Measurements from ENCODE around the gene DPH5. TPM values are rescaled to one million over a fixed set of nuclear protein-coding genes. Genes with fewer than 3 reads are reported as not detected.
"Not testable (repeated sequence)": the region's sequence is repeated elsewhere in the genome, so short reads cannot be mapped to it uniquely, and the experiment has no call there.

The DPH5 gene
- total RNA-seq, 1 experiment from 2014 or later = 27.4 TPM

GRCh38 chr1:100988121-100988520, 37.5 kb downstream of the DPH5 start:
- DNase-seq (ENCODE audit: low read depth) = no peak

GRCh38 chr1:100982793-100983192, 42.8 kb downstream of the DPH5 start:
- DNase-seq (ENCODE audit: low read depth) = no peak

GRCh38 chr1:100979631-100980030, 46.0 kb downstream of the DPH5 start:
- no peak for DNase-seq (ENCODE audit: low read depth)

- DNase-seq (ENCODE audit: low read depth) = no peak
Observed at GRCh38 chr1:100976936-100977335, 48.6 kb downstream of the DPH5 start.

- DNase-seq (ENCODE audit: low read depth) = peak; percentile 76
Observed at GRCh38 chr1:100972185-100972584, 53.4 kb downstream of the DPH5 start.

- DNase-seq (ENCODE audit: low read depth) = no peak
Observed at GRCh38 chr1:100971021-100971420, 54.6 kb downstream of the DPH5 start.

- no peak for DNase-seq (ENCODE audit: low read depth)
Observed at GRCh38 chr1:100969327-100969726, 56.3 kb downstream of the DPH5 start.

GRCh38 chr1:100968621-100969020, 57.0 kb downstream of the DPH5 start:
- DNase-seq (ENCODE audit: low read depth) = no peak

- no peak for DNase-seq (ENCODE audit: low read depth)
Observed at GRCh38 chr1:100960098-100960497, 65.5 kb downstream of the DPH5 start.

- DNase-seq (ENCODE audit: low read depth) = no peak
Observed at GRCh38 chr1:100959502-100960060, 66.0 kb downstream of the DPH5 start.

GRCh38 chr1:100955322-100955721, 70.3 kb downstream of the DPH5 start:
- DNase-seq (ENCODE audit: low read depth) = peak; percentile 90

GRCh38 chr1:100953960-100954730, 71.4 kb downstream of the DPH5 start:
- DNase-seq (ENCODE audit: low read depth) = no peak

GRCh38 chr1:100952970-100953369, 72.6 kb downstream of the DPH5 start:
- peak; percentile 49 for DNase-seq (ENCODE audit: low read depth)

GRCh38 chr1:100952104-100952745, 73.4 kb downstream of the DPH5 start:
- DNase-seq (ENCODE audit: low read depth) = no peak

- peak; percentile 61 for DNase-seq (ENCODE audit: low read depth)
Observed at GRCh38 chr1:100950781-100951180, 74.8 kb downstream of the DPH5 start.

- no peak for DNase-seq (ENCODE audit: low read depth)
Observed at GRCh38 chr1:100950337-100950736, 75.2 kb downstream of the DPH5 start.

- DNase-seq (ENCODE audit: low read depth) = peak; percentile 48
Observed at GRCh38 chr1:100949515-100950158, 75.9 kb downstream of the DPH5 start.

- not testable (repeated sequence) for DNase-seq (ENCODE audit: low read depth)
Observed at GRCh38 chr1:100948721-100949405, 76.7 kb downstream of the DPH5 start.

GRCh38 chr1:100947816-100948215, 77.8 kb downstream of the DPH5 start:
- not testable (repeated sequence) for DNase-seq (ENCODE audit: low read depth)

- DNase-seq (ENCODE audit: low read depth) = not testable (repeated sequence)
Observed at GRCh38 chr1:100946064-100946463, 79.5 kb downstream of the DPH5 start.

- no peak for DNase-seq (ENCODE audit: low read depth)
Observed at GRCh38 chr1:100943533-100943932, 82.1 kb downstream of the DPH5 start.
